GM19099 (cell line): ENCODE data around the gene ELMO1.

Experiments
- POLR2A ChIP-seq: IDR thresholded peaks from 3 replicates; pipeline ENCODE4 v1.6.1; 2011; ENCODE audit warnings: low read depth; ENCODE audit not compliant: insufficient read length; ENCODE audit errors: extremely low read depth

Gene ELMO1

DNA sequence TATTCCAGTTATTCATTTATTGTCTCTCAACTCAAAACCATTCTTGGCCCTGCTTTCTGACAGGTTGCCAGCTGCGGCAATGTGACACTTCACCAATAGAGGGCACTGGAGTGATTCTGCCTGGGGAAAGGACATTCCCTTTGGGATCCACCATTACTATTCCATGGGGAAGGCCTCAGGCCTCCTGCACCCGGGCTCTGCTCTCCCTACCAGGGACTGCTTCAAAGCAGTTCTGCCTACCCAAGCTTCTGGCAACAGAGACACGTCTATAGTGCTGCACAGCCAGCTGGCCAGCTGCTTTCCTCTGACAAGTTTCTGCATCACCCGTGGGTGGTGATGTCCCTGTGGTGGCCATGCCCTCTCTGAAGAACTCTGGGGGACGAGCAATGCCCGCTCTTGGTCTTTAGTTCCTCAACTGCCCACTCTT, 163.8 kb downstream of the ELMO1 start:
- TF ChIP-seq POLR2A, result no peak

DNA sequence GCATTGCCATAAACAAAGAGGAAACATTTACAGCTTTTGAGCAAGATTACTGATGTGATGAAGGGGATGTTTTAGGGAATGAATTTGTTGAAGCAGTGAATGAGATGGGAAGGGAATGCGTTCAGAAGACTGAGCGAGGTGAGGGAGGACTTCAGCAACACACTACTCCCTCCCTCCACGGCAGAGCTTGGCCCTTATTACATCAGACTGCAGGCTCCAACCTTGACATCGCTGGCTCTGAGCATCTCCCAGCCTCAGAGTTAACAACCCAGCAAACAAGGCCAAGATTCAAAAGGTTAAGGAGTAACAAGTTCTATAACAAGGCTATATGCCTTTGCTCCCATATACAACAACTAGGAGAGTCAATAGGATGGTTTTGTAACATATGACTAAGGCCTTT, 164.4 kb downstream of the ELMO1 start:
- TF ChIP-seq POLR2A, result no peak

DNA sequence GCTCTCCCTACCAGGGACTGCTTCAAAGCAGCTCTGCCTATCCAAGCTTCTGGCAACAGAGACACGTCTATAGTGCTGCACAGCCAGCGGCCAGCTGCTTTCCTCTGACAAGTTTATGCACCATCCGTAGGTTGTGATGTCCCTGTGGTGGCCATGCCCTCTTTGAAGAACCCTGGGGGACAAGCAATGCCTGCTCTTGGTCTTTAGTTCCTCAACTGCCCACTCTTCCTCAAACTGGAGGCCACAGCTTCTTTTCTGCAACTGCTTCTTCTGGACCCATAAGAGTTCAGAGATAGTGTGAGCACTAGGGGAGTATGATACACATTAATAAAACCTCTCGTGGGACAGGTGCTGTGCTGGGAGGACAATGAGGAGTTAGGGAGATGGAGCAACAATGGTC, 164.9 kb downstream of the ELMO1 start:
- no peak for TF ChIP-seq POLR2A

DNA sequence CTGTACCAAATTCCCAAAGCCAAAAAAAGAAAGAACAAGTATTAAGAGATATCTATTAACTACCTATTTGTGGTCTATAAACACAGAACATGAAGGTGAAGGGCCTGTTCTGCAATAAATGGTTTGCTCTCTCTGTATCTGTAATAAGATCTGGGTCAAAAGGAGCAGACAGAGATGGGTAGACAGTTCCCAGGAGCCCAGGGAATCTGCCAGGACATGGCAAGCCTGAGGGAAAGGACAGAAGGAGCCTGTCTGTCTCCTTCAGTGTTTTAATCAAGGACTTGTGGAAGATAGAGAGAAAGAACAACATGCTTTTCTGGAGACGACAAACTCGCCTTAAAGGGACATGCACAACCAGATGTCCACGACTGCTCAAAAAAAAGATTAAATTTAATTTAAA, 165.7 kb downstream of the ELMO1 start:
- no peak for TF ChIP-seq POLR2A

DNA sequence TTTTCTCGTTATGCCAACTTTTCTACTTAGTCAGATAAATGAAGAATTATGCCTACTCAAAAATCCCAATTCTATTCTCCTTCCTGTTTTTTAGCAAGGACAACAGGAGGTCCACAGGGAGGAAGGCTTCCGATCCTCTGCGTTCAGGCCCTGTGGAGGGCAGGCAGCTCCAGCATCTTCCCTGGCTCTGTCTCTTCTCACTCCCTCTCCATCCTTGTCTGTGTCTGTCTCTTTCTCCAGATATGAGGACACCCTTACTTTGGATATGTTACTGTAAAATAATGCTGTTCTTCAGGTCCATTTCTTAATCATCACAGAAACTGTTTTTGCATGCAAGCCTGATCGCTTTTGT, 166.6 kb downstream of the ELMO1 start:
- TF ChIP-seq POLR2A, result no peak

DNA sequence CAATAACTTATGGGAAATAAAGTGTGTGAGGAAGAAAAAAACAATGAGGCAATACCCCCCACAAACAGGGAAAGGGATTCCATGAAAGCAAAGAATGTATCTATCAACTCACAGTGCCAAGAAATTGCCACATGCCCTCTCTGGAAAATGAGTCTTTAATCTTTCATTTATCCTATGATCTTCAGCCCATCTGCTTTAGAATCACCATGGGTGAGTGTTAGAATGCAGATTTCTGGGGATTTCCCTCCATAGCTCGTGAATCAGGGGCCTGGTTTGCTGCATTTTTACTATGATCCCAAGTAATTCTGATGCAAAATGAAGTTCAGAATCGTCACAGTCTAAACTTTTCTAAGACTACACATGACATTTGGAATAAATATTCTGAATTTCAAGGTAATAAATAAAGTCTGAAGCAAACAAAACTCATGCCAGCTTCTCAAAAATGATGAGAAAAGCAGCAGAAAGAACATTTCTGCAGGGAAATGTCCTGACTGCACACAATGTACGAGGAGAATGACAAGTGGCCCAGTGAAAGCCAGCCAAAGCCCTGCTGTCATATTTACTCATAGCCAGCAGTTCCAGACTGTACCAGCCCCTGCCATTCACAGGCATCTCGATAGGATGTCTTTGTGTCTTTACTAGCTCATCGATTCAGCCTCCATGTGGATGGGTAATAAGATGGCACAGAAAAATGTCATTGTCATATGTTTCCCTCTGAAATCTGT, 167.1 kb downstream of the ELMO1 start:
- no peak for TF ChIP-seq POLR2A

DNA sequence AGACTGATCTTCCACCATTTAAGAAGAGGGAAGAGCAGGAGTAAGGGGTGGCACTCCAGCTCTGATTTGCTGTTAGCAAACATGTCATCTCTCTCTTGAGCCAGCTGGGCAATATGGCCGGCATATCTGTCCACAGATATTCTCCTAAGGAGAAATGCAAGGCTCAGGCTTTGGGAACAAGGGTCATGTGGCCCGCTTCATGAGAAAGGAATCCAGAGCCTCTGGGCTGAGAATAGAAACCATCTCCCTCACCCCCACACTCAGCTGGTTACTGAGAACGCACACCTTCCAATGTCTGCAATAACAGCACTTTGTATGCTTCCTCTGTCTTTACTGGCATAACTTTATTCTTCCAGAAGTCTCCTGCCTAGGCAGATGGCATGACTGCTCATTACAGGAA, 171.2 kb downstream of the ELMO1 start:
- TF ChIP-seq POLR2A, result no peak

DNA sequence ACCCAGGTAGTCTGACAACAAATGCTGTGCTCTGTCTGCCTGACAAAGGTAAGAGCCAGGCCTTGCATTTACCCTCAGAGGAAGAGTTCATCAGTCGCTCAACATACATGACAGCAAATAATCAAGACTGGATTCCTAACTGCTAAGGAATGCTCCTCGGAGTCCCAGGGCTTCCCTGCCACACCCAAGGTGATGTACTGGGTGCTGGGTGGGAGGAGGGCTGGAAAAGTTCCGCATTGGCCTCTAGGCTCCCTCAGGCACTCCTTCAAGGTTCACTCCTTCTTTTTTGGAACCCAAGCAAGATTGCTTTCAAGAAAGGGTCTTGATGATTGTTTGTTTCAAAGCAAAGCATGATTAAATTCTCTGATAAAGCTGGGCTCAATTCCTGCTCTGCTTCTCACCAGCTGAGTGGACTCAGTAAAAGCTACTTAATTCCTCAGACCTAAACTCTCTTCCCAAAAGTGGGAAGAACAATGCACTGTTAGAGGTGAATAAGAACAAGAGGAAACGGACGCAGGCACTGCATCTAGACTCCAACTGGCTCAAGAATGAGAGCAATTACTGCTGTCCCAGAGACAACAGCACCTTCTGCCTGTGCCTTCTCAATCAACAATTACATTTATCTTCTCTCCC, 173.5 kb downstream of the ELMO1 start:
- no peak for TF ChIP-seq POLR2A

DNA sequence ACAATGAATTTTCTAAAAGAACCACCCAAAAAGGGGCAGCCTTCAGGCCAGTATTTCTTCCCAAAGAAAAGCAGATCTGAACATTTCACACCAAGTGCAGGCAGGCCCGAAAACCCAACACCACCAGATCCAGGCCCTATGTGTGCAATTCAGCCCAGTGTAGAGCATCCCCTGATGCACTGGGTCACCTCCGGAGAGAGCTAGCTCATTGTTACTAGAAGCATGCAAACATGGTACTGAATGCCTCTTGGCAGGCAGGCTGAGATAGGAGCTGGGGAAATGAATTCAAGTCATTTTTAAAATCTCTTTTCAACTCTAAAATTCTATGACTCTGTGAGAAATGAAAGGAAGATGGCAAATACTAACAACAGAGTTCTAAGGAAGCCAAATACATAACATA, 174.8 kb downstream of the ELMO1 start:
- TF ChIP-seq POLR2A, result no peak

DNA sequence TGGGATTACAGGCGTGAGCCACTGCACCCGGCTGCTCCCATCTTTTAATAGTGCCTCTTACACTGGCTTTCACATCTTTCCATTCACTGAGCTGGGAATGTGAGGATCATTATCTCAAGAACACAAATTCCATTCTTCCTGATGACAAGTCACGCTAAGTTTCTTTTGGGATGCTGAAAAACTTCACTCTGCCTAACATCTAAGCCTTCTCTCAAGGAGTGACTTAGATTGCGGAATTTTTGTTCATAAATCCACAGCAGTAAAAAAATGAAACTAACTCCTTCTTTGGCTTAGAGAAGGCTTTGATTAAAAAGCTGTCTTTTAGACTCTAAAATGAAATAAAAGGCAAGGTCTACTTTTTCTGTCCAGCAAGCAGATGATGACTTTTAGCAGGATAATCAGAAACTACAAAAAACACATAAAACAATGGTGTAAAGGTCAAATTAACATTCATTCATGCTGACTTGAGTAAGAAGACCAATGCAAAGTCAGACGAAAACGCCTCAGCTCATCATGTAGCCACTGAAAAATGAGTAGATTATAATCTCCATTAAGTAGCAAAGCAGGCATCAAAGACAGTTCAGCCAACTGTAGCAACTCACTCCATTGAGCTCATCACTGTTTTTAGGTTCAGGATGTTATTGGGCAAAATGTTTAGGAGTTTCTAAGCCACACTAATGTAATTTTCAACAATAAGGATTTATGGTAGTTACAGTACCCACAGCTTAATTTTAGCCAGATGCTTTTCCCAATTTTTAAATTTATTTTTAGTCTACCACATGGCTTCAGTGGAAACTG, 178.8 kb downstream of the ELMO1 start:
- no peak for TF ChIP-seq POLR2A

DNA sequence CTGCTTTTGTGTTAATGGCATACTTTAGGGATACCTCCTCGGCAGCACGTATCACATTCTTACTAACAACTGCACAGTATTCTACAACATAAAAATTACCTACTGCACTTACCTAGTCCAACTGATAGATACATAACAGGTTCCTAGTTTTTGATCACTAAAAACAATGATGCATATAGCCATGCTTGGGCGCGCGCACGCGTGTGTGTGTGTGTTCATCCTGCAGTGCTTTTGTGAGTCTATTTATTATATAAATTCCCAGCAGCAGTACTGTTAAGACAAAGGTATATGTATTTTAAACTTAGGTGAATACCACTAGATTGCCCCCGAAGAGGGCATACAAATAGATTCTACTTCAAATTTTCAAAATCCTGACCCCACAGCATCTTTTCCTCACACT, 181.4 kb downstream of the ELMO1 start:
- TF ChIP-seq POLR2A, result no peak

DNA sequence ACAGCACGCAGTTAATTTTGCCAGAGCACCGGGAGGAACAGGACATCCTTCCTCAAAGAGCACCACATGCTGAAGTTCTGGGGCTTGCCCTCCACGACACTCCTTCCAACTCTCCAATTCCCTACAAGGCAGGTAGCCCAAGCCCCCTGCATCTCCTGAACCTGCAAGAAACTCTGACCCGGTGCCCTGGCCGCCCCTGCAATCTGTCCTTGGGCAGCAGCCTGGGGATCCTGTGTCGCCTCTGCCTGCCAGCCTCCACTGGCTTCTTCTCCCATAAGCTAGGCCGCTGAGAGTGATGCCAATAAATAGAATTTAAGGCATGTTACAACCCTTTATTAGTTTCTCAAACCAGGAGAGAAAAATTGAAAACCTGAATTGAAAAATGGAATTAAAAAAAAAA, 182.8 kb downstream of the ELMO1 start:
- no peak for TF ChIP-seq POLR2A

DNA sequence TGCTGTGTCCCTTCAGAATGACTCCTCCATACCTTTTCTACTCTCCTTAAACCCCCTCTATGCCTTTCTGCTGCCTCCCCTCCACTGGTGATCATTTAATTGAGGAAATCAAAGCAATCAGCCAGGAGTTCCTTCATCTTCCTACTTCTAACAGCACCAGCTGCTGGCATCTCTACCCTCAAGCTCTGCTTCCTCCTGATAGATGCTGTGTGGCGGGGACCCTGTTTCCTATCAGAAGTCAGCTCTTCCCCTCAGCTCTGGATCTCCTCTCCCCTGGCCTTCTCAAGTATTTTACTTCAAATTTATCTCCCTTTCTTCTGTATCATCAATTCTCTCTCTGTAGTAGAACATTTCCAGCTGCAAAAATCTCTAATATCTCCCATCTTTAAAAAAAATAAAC, 183.7 kb downstream of the ELMO1 start:
- TF ChIP-seq POLR2A, result no peak

DNA sequence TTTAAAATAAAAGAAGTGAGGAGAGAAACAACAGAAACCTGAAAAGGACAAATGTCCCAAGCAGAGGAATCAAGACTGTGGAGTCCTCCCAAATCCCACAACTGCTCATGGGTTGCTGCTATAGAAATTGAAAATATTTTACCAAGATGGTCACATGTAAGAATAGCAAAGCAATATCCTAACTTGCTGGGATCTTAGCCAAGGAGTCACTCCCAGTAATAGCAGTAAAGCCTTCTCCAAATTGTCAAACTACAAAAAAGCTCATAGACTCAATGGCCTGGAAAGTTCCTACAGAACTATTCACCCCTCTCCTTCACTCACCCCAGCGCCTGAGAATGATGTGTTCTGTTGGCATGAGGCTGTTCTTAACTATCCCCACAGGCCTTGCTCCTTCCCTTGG, 186.5 kb downstream of the ELMO1 start:
- no peak for TF ChIP-seq POLR2A

DNA sequence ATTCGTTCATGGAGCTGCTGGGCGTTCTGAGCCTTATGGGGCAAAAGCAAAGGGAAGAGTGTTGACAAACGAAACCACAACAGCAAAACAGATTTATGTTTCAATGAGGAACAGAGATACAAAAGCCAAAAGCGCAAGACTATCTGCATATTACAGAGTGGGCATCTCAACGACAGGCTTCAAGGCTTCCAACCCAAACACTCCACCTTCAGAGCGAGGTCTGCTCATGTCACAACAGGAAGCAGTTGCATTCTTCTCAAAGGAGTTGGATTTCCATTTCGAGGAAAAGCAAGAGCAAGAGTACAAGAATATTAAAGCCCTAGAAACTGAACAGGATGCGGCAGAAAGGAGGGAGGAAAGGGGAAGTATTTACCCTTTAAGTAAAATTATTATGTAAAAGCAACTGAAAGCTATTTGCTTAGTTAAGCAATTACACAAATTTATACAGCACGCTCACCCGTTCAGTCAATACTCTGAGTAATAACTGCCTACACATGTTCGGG, 189.3 kb downstream of the ELMO1 start:
- TF ChIP-seq POLR2A, result no peak

DNA sequence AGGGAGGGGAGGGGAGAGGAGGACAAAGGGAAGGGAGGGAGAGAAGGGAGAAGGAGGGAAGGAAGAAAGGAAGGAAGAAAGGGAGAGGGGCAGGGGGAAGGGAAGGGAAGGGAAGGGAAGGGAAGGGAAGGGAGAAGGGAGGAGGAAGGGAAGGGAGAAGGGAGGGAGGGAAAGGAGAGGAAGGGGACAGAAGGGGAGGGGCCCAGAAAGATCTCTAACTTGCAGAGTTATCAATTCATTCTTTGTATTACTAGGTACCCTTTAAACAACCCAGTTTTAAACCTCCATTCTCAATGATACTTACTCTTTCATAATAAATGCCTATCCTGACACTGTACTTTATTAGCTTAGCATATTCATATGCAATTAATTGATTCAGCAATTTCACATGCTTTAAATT, 192.0 kb downstream of the ELMO1 start:
- no peak for TF ChIP-seq POLR2A
